ENCODE results near the gene POMGNT1.

Gene POMGNT1

DNA sequence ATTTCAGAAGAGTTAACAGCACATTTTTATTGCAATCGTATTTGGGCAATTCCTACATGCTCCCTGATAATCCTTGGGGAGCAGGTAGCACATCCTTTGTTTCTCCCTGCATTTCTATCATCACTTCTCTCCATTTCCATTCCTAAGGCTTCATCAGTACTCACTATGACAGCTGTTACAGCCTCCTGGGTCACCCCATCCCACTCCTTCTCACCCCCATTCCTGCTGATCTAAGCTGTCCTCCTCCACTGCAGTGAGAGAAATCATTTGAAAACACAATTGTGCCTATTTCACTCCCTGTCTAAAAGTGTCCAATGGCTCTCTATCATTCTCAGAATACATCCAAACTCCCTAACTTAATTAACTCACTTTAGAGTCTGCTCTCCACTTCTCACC, 40.3 kb downstream of the POMGNT1 start:
- DNase-seq (ENCODE audit: low read depth, low spot score) = no peak

DNA sequence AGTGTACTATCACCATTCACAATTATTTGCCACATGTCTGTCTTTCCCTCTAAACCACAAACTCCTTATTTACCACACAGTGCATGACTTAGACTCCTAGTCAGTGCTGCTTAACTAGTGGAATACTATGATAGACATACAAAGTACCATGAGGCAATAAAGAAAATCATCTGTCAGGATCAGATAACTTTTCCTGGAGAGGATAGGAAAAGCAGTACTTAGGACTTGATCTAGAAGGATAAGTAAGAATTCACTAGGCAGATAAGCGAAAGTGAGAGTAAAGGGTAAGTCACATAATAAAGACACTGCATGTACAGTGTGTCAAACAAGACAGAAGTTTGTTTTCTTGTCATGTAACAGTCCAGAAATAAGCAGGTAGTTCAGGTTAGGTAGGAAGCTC, 44.5 kb downstream of the POMGNT1 start:
- no peak for DNase-seq (ENCODE audit: low read depth, low spot score)

DNA sequence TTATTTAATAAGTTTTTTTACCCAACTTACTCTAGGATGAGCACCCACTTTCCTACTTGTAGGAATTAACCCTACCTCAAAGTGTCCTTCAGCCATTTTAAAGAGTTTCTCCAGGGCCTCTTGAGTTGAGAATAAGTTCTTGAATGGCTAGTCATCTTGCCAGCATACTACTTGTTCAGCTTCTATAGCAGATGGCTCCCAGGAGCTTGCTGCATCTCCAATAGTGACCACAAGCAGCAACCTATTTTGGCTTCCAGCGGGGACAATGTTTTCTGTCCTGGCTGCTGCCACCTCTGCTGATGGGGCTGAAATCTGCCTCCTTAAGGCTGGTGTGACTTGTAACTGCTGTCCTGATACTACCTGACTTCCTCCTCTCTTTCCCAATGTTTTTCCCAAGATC, 45.0 kb downstream of the POMGNT1 start:
- DNase-seq (ENCODE audit: low read depth, low spot score) = no peak

DNA sequence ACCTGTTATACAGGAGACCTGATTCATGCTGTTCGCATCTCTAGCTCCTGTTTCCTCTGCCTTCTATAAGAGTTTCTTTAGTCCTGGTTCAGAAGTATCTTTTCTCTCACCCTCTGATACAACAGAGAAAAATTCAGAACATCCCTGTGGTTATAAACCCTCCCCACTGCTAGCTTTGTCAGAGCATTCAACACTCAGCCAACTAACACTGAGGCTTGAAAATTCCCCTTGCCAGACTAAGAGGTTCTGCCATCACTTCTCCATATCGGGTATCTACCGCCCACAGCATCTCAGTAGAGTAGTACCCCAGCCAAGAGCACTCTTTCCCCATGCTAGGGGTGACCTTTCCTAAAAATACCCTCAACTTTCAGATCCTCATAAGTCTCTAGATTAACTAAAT, 46.2 kb downstream of the POMGNT1 start:
- peak; percentile 86 for DNase-seq (ENCODE audit: low read depth, low spot score)

DNA sequence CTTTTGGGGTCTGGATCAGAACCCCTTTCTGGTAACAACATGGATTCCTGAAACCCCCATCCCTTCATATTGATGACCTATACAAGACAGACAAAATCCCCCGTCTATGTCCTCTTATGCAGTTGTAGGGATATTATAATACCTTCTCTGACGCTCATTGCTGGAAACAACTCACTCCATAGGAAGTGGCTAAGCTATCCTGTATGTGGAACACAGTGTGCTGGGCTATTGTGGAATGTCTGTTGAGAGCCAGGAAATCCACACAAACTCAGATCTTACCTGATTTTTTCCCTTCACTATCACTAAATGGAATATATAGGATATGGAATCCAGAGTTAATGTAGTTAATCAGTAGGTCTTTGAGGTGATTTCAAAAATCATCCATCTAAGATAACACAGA, 48.1 kb downstream of the POMGNT1 start:
- no peak for DNase-seq (ENCODE audit: low read depth, low spot score)

DNA sequence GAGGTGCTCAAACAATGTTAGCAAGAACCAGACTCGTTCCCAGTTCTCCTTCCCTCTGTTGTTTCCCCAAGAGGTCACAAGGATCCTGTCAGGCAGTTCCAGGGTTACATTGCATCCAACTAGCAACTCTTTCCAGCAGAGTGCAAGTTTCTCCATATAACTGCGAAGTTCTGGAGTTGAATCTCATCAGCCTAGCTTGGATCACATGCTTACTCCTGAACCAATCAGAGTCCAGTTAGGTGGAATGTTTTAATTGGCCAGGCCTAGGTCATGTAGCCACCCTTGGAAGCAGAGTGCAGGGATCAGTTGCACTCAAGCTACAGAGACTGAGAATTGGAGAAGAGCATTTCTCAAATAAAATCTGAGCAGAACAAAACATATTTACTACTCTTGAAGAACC, 49.9 kb downstream of the POMGNT1 start:
- no peak for DNase-seq (ENCODE audit: low read depth, low spot score)

All from astrocyte of the hippocampus (primary cell).